HepG2 (cell line): ENCODE data around the gene FAH. TPM values are rescaled to one million over a fixed set of nuclear protein-coding genes. Genes with fewer than 3 reads are reported as not detected.
A peak's percentile ranks its signal among the peaks of the same experiment; 100 is the strongest.

Experiments used
- AHDC1 ChIP-seq: sonication (generic); formaldehyde crosslinking; IDR thresholded peaks from 2 replicates; pipeline ENCODE4 v1.5.1; 2020; ENCODE audit warnings: mild to moderate bottlenecking, missing genetic modification reagents, borderline replicate concordance
- FOXK1 ChIP-seq: sonication (generic); formaldehyde crosslinking; IDR thresholded peaks from 2 replicates; pipeline ENCODE4 v1.4.0; 2020; ENCODE audit warnings: low read depth, missing genetic modification reagents, borderline replicate concordance
- HNF4A ChIP-seq: sonication (generic); formaldehyde crosslinking; IDR thresholded peaks from 2 replicates; pipeline ENCODE4 v1.4.0; 2020; ENCODE audit warnings: missing genetic modification reagents
- HOXA3 ChIP-seq: sonication (generic); formaldehyde crosslinking; IDR thresholded peaks from 2 replicates; pipeline ENCODE4 v1.5.0; 2020; ENCODE audit warnings: missing genetic modification reagents
- JUND ChIP-seq: sonication (generic); formaldehyde crosslinking; IDR thresholded peaks from 2 replicates; pipeline ENCODE4 v1.8.0; 2022; ENCODE audit warnings: mild to moderate bottlenecking, missing genetic modification reagents
- KDM1A ChIP-seq: IDR thresholded peaks from 2 replicates; pipeline ENCODE4 v1.6.1; 2016; ENCODE audit warnings: missing compliant biosample characterization
- LCORL ChIP-seq, 2 experiments: fragments of 450-650 bp in 1 of 2; sonication (generic) in 1 of 2; formaldehyde crosslinking in 1 of 2; IDR thresholded peaks; 2 replicates each; pipeline versions ENCODE4 v1.5.0 to v1.6.1; 2017 to 2020; ENCODE audit warnings: antibody characterized with exemption in 1 of 2, missing genetic modification reagents in 1 of 2
- MATR3 ChIP-seq: sonication (generic); formaldehyde crosslinking; IDR thresholded peaks from 2 replicates; pipeline ENCODE4 v1.4.0; 2020; ENCODE audit warnings: missing genetic modification reagents
- MTA1 ChIP-seq: sonication (generic); formaldehyde crosslinking; IDR thresholded peaks from 2 replicates; pipeline ENCODE4 v1.4.0; 2020; ENCODE audit warnings: missing genetic modification reagents, mild to moderate bottlenecking, borderline replicate concordance
- MYC ChIP-seq: sonication (generic); formaldehyde crosslinking; IDR thresholded peaks from 2 replicates; pipeline ENCODE4 v1.9.0; 2021; ENCODE audit warnings: missing genetic modification reagents, borderline replicate concordance
- NCOR1 ChIP-seq: fragments of 200-600 bp; sonication (generic); IDR thresholded peaks from 2 replicates; pipeline ENCODE4 v1.7.0; 2017; ENCODE audit warnings: antibody characterized with exemption, low read length, borderline replicate concordance
- NR2F6 ChIP-seq, 2 experiments: IDR thresholded peaks; 2 replicates each; pipeline ENCODE4 v1.6.1; 2016; ENCODE audit warnings: antibody characterized with exemption in 1 of 2, mild to moderate bottlenecking in 1 of 2
- POGZ ChIP-seq: sonication (generic); formaldehyde crosslinking; IDR thresholded peaks from 2 replicates; pipeline ENCODE4 v1.4.0; 2020; ENCODE audit warnings: mild to moderate bottlenecking, missing genetic modification reagents
- RAD21 ChIP-seq: fragments of 450-650 bp; formaldehyde crosslinking; IDR thresholded peaks from 2 replicates; pipeline ENCODE4 v1.5.0; 2020; ENCODE audit warnings: mild to moderate bottlenecking
- RARA ChIP-seq: IDR thresholded peaks from 2 replicates; pipeline ENCODE4 v1.6.1; 2016; ENCODE audit warnings: missing genetic modification reagents, missing compliant biosample characterization
- RXRA ChIP-seq: sonication (generic); formaldehyde crosslinking; IDR thresholded peaks from 2 replicates; pipeline ENCODE4 v1.5.1; 2020; ENCODE audit warnings: missing genetic modification reagents
- RXRB ChIP-seq: IDR thresholded peaks from 2 replicates; pipeline ENCODE4 v1.6.1; 2016; ENCODE audit warnings: borderline replicate concordance, missing genetic modification reagents, missing compliant biosample characterization
- SIN3A ChIP-seq: IDR thresholded peaks from 2 replicates; pipeline ENCODE4 v1.6.1; 2011; ENCODE audit warnings: low read depth, mild to moderate bottlenecking, control low read depth, low read length, borderline replicate concordance
- TBL1XR1 ChIP-seq: fragments of 150-350 bp; IDR thresholded peaks from 2 replicates; pipeline ENCODE4 v1.6.1; 2014; ENCODE audit warnings: borderline replicate concordance, low read length; ENCODE audit not compliant: partially characterized antibody
- ZNF263 ChIP-seq: sonication (generic); formaldehyde crosslinking; IDR thresholded peaks from 2 replicates; pipeline ENCODE4 v1.4.0; 2020; ENCODE audit warnings: missing genetic modification reagents
- ZNF264 ChIP-seq: sonication (generic); formaldehyde crosslinking; IDR thresholded peaks from 2 replicates; pipeline ENCODE4 v1.4.0; 2020; ENCODE audit warnings: missing genetic modification reagents
- ZNF337 ChIP-seq: sonication (generic); formaldehyde crosslinking; IDR thresholded peaks from 2 replicates; pipeline ENCODE4 v1.5.1; 2020; ENCODE audit warnings: missing genetic modification reagents, low read depth, mild to moderate bottlenecking, borderline replicate concordance
- ZNF350 ChIP-seq: sonication (generic); formaldehyde crosslinking; IDR thresholded peaks from 2 replicates; pipeline ENCODE4 v1.4.0; 2020; ENCODE audit warnings: mild to moderate bottlenecking, low read depth, missing genetic modification reagents, borderline replicate concordance
- ZNF549 ChIP-seq: sonication (generic); formaldehyde crosslinking; IDR thresholded peaks from 2 replicates; pipeline ENCODE4 v1.5.0; 2020; ENCODE audit warnings: missing genetic modification reagents
- polyA plus RNA-seq, 8 experiments: library from polyadenylated mRNA; depleted of rRNA in 3 of 8; stranded (reverse) in 7 of 8; unstranded in 1 of 8; fragments of >200 nt; fragmentation: Illumina TruSeq in 4 of 8; extraction: Trizol in 4 of 8; gene quantifications; 2 replicates each; pipeline versions ENCODE4 v1.2.1 to v1.2.3, GENCODE V29; 2011 to 2016; ENCODE audit warnings: low read depth in 4 of 8, missing spikeins in 1 of 8, mixed read lengths in 1 of 8; ENCODE audit not compliant: insufficient read depth in 1 of 8
- total RNA-seq, 5 experiments: library from RNA; depleted of rRNA; stranded (reverse); fragments of >200 nt; fragmentation: Illumina TruSeq; extraction: Trizol; gene quantifications; 2 replicates each; pipeline ENCODE4 v1.2.3, GENCODE V29; 2016; ENCODE audit warnings: low read depth in 1 of 5
- TF ChIP-seq, protein P1 (sequence below): sonication (generic); formaldehyde crosslinking; IDR thresholded peaks from 2 replicates; pipeline ENCODE4 v1.4.0; 2020; ENCODE audit warnings: missing genetic modification reagents

Gene FAH
- total and polyA plus RNA-seq, 2 of the 13 experiments (the other 11 are each of a cell fraction or from before 2014, with no cell fraction given) = 36.6 to 75.0 TPM

DNA sequence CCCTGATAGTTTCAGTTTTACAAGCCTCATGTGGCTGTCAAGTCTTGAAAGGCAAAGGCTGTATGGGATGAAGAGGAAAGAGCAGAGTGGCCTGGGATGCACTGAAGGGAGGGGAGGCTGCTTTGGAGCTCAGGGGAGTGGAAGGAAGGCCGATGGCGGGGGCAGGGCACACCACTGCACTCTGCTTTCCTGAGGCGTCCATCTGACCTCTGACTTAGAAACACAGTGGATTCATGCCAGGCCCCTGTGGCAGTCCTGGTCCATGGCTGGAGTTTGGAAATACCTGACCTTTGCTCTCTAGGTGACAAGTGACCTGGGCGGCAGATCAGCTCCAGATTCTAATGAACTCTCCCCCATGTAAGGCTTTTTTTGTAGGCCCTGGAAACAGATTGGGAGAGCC lies 19.0 kb downstream of the FAH start (continued):
- peak; percentile 90 for TF ChIP-seq NR2F6 (IDR thresholded peaks at IDR 0.05)
- TF ChIP-seq NR2F6 (CRISPR knock-in tag; IDR thresholded peaks at IDR 0.05) = peak; percentile 95
- peak; percentile 95 for TF ChIP-seq RXRA (CRISPR knock-in tag)
- peak; percentile 63 for TF ChIP-seq POGZ (CRISPR knock-in tag)
- peak; percentile 81 for TF ChIP-seq RARA
- TF ChIP-seq TBL1XR1 = peak; percentile 41
- peak; percentile 56; the same call in 1 of the 2 replicates for TF ChIP-seq RAD21
- TF ChIP-seq HOXA3 (CRISPR knock-in tag) = peak; percentile 83
- TF ChIP-seq SIN3A = peak; percentile 62; the same call in 1 of the 2 replicates
- TF ChIP-seq, protein P1, sequence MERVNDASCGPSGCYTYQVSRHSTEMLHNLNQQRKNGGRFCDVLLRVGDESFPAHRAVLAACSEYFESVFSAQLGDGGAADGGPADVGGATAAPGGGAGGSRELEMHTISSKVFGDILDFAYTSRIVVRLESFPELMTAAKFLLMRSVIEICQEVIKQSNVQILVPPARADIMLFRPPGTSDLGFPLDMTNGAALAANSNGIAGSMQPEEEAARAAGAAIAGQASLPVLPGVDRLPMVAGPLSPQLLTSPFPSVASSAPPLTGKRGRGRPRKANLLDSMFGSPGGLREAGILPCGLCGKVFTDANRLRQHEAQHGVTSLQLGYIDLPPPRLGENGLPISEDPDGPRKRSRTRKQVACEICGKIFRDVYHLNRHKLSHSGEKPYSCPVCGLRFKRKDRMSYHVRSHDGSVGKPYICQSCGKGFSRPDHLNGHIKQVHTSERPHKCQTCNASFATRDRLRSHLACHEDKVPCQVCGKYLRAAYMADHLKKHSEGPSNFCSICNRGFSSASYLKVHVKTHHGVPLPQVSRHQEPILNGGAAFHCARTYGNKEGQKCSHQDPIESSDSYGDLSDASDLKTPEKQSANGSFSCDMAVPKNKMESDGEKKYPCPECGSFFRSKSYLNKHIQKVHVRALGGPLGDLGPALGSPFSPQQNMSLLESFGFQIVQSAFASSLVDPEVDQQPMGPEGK (CRISPR knock-in tag) = peak; percentile 78
- TF ChIP-seq FOXK1 (CRISPR knock-in tag) = peak; percentile 51; the same call in 1 of the 2 replicates
- TF ChIP-seq ZNF350 (CRISPR knock-in tag) = peak; percentile 65; the same call in 1 of the 2 replicates
- 0 out of 2 replicates have a peak, but pooled peaks have one; percentile 11 for TF ChIP-seq JUND (CRISPR knock-in tag)
- peak; percentile 64 for TF ChIP-seq ZNF263 (CRISPR knock-in tag)
- TF ChIP-seq MATR3 (CRISPR knock-in tag) = no peak
- peak; percentile 87 for TF ChIP-seq MTA1 (CRISPR knock-in tag)
- 0 out of 2 replicates have a peak, but pooled peaks have one; percentile 88 for TF ChIP-seq ZNF549 (CRISPR knock-in tag)
- peak; percentile 96 for TF ChIP-seq HNF4A (CRISPR knock-in tag)
- TF ChIP-seq AHDC1 (CRISPR knock-in tag) = peak; percentile 70; the same call in 1 of the 2 replicates
- TF ChIP-seq LCORL (IDR thresholded peaks at IDR 0.05) = no peak
- TF ChIP-seq LCORL (CRISPR knock-in tag; IDR thresholded peaks at IDR 0.05) = peak; percentile 88
- TF ChIP-seq ZNF337 = 0 out of 2 replicates have a peak, but pooled peaks have one; percentile 35
- peak; percentile 98 for TF ChIP-seq RXRB
- TF ChIP-seq MYC = no peak; the same call in 1 of the 2 replicates
- 0 out of 2 replicates have a peak, but pooled peaks have one; percentile 23 for TF ChIP-seq KDM1A (CRISPR knock-in tag)
- peak; percentile 48; the same call in 1 of the 2 replicates for TF ChIP-seq ZNF264 (CRISPR knock-in tag)
- peak; percentile 67 for TF ChIP-seq NCOR1
